Immature natural killer cell (primary cell): ENCODE data around the gene AQP2. TPM values are rescaled to one million over a fixed set of nuclear protein-coding genes. Genes with fewer than 3 reads are reported as not detected.

Source experiments
- DNase-seq, 3 donors: peaks; one replicate each; pipeline ENCODE4 v3.0.0; 2022; ENCODE audit warnings: mixed read lengths in 1 of 3
- H3K27ac Mint-ChIP-seq, 6 donors: one replicate each; pipeline ENCODE4 v1.8.0; 2020; ENCODE audit warnings: mixed read lengths in 6 of 6, mild to moderate bottlenecking in 5 of 6, inconsistent platforms in 4 of 6, moderate library complexity in 3 of 6
- H3K27me3 Mint-ChIP-seq, 3 donors: one replicate each; pipeline ENCODE4 v1.8.0; 2020 to 2021; ENCODE audit warnings: low read depth in 3 of 3, mild to moderate bottlenecking in 3 of 3, mixed read lengths in 3 of 3, moderate library complexity in 3 of 3, inconsistent platforms in 1 of 3
- H3K36me3 Mint-ChIP-seq, 3 donors: one replicate each; pipeline ENCODE4 v1.8.0; 2020; ENCODE audit warnings: mixed read lengths in 3 of 3, inconsistent platforms in 2 of 3, mild to moderate bottlenecking in 2 of 3
- H3K4me1 Mint-ChIP-seq, 2 donors: one replicate each; pipeline ENCODE4 v1.8.0; 2020; ENCODE audit warnings: inconsistent platforms in 2 of 2, mild to moderate bottlenecking in 2 of 2, mixed read lengths in 2 of 2, moderate library complexity in 1 of 2
- H3K4me3 Mint-ChIP-seq, 5 donors: one replicate each; pipeline ENCODE4 v1.8.0; 2020; ENCODE audit warnings: mild to moderate bottlenecking in 5 of 5, mixed read lengths in 5 of 5, inconsistent platforms in 3 of 5, moderate library complexity in 3 of 5
- H3K9me3 Mint-ChIP-seq, 6 donors: one replicate each; pipeline ENCODE4 v1.8.0; 2020; ENCODE audit warnings: mild to moderate bottlenecking in 6 of 6, mixed read lengths in 6 of 6, inconsistent platforms in 4 of 6, moderate library complexity in 3 of 6
- polyA plus RNA-seq, 3 donors: library from polyadenylated mRNA; unstranded; fragments of 300-500 nt; fragmentation: Illumina TruSeq; gene quantifications; one replicate each; pipeline ENCODE4 v1.2.3, GENCODE V29; 2021

AQP2 gene
- polyA plus RNA-seq, 3 donors from 2014 or later, result not detected

GRCh38 chr12:49969651-49970429, 19.3 kb downstream of the AQP2 start:
- Mint-ChIP-seq H3K27ac (no peak overlapping the region), H3K9me3 (no peaks in the 10 kb centered on the region), H3K4me1 (peaks cover 6 to 10% of the 10 kb centered on the region in 2 donors), H3K36me3 (no peaks in the 10 kb centered on the region), H3K4me3 (no peak overlapping the region), H3K27me3 (peaks cover 2 to 13% (median 2%) of the 10 kb centered on the region in 3 donors)
- no peak for DNase-seq

GRCh38 chr12:49970658-49971057, 20.1 kb downstream of the AQP2 start:
- Mint-ChIP-seq H3K9me3 (no peaks in the 10 kb centered on the region), H3K27ac (no peak overlapping the region), H3K4me1 (peaks cover 6 to 10% of the 10 kb centered on the region in 2 donors), H3K36me3 (no peaks in the 10 kb centered on the region), H3K27me3 (peaks cover under 1 to 10% (median 2%) of the 10 kb centered on the region in 3 donors), H3K4me3 (no peak overlapping the region)
- no peak for DNase-seq

- Mint-ChIP-seq H3K4me1 (peaks cover 6 to 10% of the 10 kb centered on the region in 2 donors), H3K36me3 (no peaks in the 10 kb centered on the region), H3K9me3 (no peaks in the 10 kb centered on the region)
Observed at GRCh38 chr12:49971141-49971540, 20.6 kb downstream of the AQP2 start.

GRCh38 chr12:49972129-49972528, 21.6 kb downstream of the AQP2 start:
- Mint-ChIP-seq H3K27me3 (peaks cover 0 to 3% (median 0%) of the 10 kb centered on the region in 3 donors), H3K4me1 (peaks cover 2 to 4% of the 10 kb centered on the region in 2 donors), H3K36me3 (no peaks in the 10 kb centered on the region), H3K4me3 (no peak overlapping the region), H3K27ac (no peak overlapping the region), H3K9me3 (no peaks in the 10 kb centered on the region)
- DNase-seq, result no peak

More at GRCh38 chr12:49971141-49971540, 20.6 kb downstream of the AQP2 start:
- DNase-seq, result no peak
- H3K27me3 Mint-ChIP-seq, result peaks cover 0 to 8% (median under 1%) of the 10 kb centered on the region in 3 donors
- no peak overlapping the region for H3K4me3 Mint-ChIP-seq
- H3K27ac Mint-ChIP-seq, result no peak overlapping the region

- Mint-ChIP-seq H3K4me3 (no peak within 1 kb of the TSS), H3K9me3 (no peaks in the 10 kb centered on the region), H3K27ac (no peak within 1 kb of the TSS), H3K36me3 (no peaks in the 10 kb centered on the region), H3K27me3 (no peaks in the 10 kb centered on the region), H3K4me1 (no peaks in the 10 kb centered on the region)
- DNase-seq, result no peak
Observed at GRCh38 chr12:49972641-49973360, 22.3 kb downstream of the AQP2 start, which contains the start of gene AQP6. Gene AQP6 (plus strand): TSS chr12:49972947. CDS start chr12:49973174, 227 bp downstream.

GRCh38 chr12:49973361-49973830, 22.9 kb downstream of the AQP2 start:
- Mint-ChIP-seq H3K36me3 (no peaks in the 10 kb centered on the region), H3K27me3 (no peaks in the 10 kb centered on the region), H3K4me1 (no peaks in the 10 kb centered on the region), H3K27ac (no peak overlapping the region), H3K4me3 (no peak overlapping the region), H3K9me3 (no peaks in the 10 kb centered on the region)
- DNase-seq, result no peak

GRCh38 chr12:49974231-49974675, 23.7 kb downstream of the AQP2 start:
- H3K9me3 Mint-ChIP-seq, result no peaks in the 10 kb centered on the region
- H3K4me1 Mint-ChIP-seq, result no peaks in the 10 kb centered on the region
- H3K36me3 Mint-ChIP-seq, result no peaks in the 10 kb centered on the region
- no peak for DNase-seq
- H3K27me3 Mint-ChIP-seq, result no peaks in the 10 kb centered on the region
- H3K27ac Mint-ChIP-seq, result no peak overlapping the region
- H3K4me3 Mint-ChIP-seq, result no peak overlapping the region

- no peak overlapping the region for H3K4me3 Mint-ChIP-seq
- no peak for DNase-seq
- H3K9me3 Mint-ChIP-seq, result no peaks in the 10 kb centered on the region
- no peaks in the 10 kb centered on the region for H3K36me3 Mint-ChIP-seq
- H3K27ac Mint-ChIP-seq, result no peak overlapping the region
- no peaks in the 10 kb centered on the region for H3K4me1 Mint-ChIP-seq
- H3K27me3 Mint-ChIP-seq, result no peaks in the 10 kb centered on the region
Observed at GRCh38 chr12:49974677-49975317, 24.3 kb downstream of the AQP2 start.

- DNase-seq, result no peak
- H3K36me3 Mint-ChIP-seq, result no peaks in the 10 kb centered on the region
- H3K4me3 Mint-ChIP-seq, result no peak overlapping the region
- H3K9me3 Mint-ChIP-seq, result no peaks in the 10 kb centered on the region
- no peaks in the 10 kb centered on the region for H3K4me1 Mint-ChIP-seq
- H3K27ac Mint-ChIP-seq, result no peak overlapping the region
- H3K27me3 Mint-ChIP-seq, result no peaks in the 10 kb centered on the region
Observed at GRCh38 chr12:49975318-49975761, 24.8 kb downstream of the AQP2 start.

- DNase-seq, result no peak
- no peaks in the 10 kb centered on the region for H3K36me3 Mint-ChIP-seq
Observed at GRCh38 chr12:49976557-49976956, 26.0 kb downstream of the AQP2 start.

GRCh38 chr12:49978125-49978524, 27.6 kb downstream of the AQP2 start:
- H3K4me3 Mint-ChIP-seq, result no peak overlapping the region
- peaks cover 0 to 4% (median 0%) of the 10 kb centered on the region in 3 donors for H3K36me3 Mint-ChIP-seq
- no peaks in the 10 kb centered on the region for H3K9me3 Mint-ChIP-seq
- H3K27ac Mint-ChIP-seq, result no peak overlapping the region
- H3K27me3 Mint-ChIP-seq, result no peaks in the 10 kb centered on the region
- no peaks in the 10 kb centered on the region for H3K4me1 Mint-ChIP-seq
- no peak for DNase-seq

More at GRCh38 chr12:49976557-49976956, 26.0 kb downstream of the AQP2 start:
- Mint-ChIP-seq H3K9me3 (no peaks in the 10 kb centered on the region), H3K27ac (no peak overlapping the region), H3K4me3 (no peak overlapping the region), H3K27me3 (no peaks in the 10 kb centered on the region), H3K4me1 (no peaks in the 10 kb centered on the region)

- H3K9me3 Mint-ChIP-seq, result no peaks in the 10 kb centered on the region
- no peak for DNase-seq
- no peaks in the 10 kb centered on the region for H3K27me3 Mint-ChIP-seq
- no peak overlapping the region for H3K4me3 Mint-ChIP-seq
- H3K36me3 Mint-ChIP-seq, result peaks cover 0 to 4% (median 0%) of the 10 kb centered on the region in 3 donors
- no peak overlapping the region for H3K27ac Mint-ChIP-seq
- H3K4me1 Mint-ChIP-seq, result no peaks in the 10 kb centered on the region
Observed at GRCh38 chr12:49979016-49979586, 28.6 kb downstream of the AQP2 start.

- Mint-ChIP-seq H3K36me3 (peaks cover 0 to 8% (median 0%) of the 10 kb centered on the region in 3 donors), H3K27ac (no peak overlapping the region), H3K4me3 (no peak overlapping the region), H3K27me3 (no peaks in the 10 kb centered on the region), H3K4me1 (no peaks in the 10 kb centered on the region), H3K9me3 (no peaks in the 10 kb centered on the region)
- no peak for DNase-seq
Observed at GRCh38 chr12:49979791-49980190, 29.3 kb downstream of the AQP2 start.
